H9 (cell line): Measurements from ENCODE around the gene NEK7. TPM values are rescaled to one million over a fixed set of nuclear protein-coding genes. Genes with fewer than 3 reads are reported as not detected.

Experiments used
- DNase-seq: peaks from one replicate; pipeline ENCODE4 v3.0.0-alpha.2; 2017
- H2AFZ ChIP-seq: one replicate; pipeline ENCODE4 v1.6.1; 2013; ENCODE audit warnings: mild to moderate bottlenecking, low read length, control low read depth, moderate library complexity
- H2AK5ac ChIP-seq: 2 replicates; pipeline ENCODE4 v1.6.1; 2013; ENCODE audit warnings: low read length, control low read depth, mixed read lengths; ENCODE audit not compliant: insufficient read length
- H2BK120ac ChIP-seq: one replicate; pipeline ENCODE4 v1.6.1; 2013; ENCODE audit warnings: low read depth, mild to moderate bottlenecking, low read length, control low read depth, inconsistent platforms; ENCODE audit not compliant: poor library complexity, severe bottlenecking
- H2BK12ac ChIP-seq: 2 replicates; pipeline ENCODE4 v1.6.1; 2013; ENCODE audit warnings: low read length, control low read depth, mixed read lengths, low read depth; ENCODE audit not compliant: insufficient read length
- H2BK15ac ChIP-seq: 2 replicates; pipeline ENCODE4 v1.6.1; 2013; ENCODE audit warnings: low read depth, low read length, control low read depth
- H2BK20ac ChIP-seq: one replicate; pipeline ENCODE4 v1.6.1; 2013; ENCODE audit warnings: low read depth, mild to moderate bottlenecking, low read length, control low read depth, inconsistent platforms; ENCODE audit not compliant: poor library complexity, severe bottlenecking
- H2BK5ac ChIP-seq: 2 replicates; pipeline ENCODE4 v1.6.1; 2013; ENCODE audit warnings: low read length, control low read depth, mixed read lengths; ENCODE audit not compliant: insufficient read length
- H3K14ac ChIP-seq: 2 replicates; pipeline ENCODE4 v1.6.1; 2013; ENCODE audit warnings: low read length, control low read depth; ENCODE audit not compliant: insufficient read depth
- H3K18ac ChIP-seq: 2 replicates; pipeline ENCODE4 v1.6.1; 2013; ENCODE audit warnings: low read depth, mild to moderate bottlenecking, mixed read lengths, low read length, control low read depth; ENCODE audit not compliant: insufficient read length
- H3K23ac ChIP-seq: 2 replicates; pipeline ENCODE4 v1.6.1; 2013; ENCODE audit warnings: low read length, control low read depth, mixed read lengths, low read depth; ENCODE audit not compliant: insufficient read length
- H3K23me2 ChIP-seq: 2 replicates; pipeline ENCODE4 v1.6.1; 2013; ENCODE audit warnings: low read depth, mild to moderate bottlenecking, mixed read lengths, low read length, control low read depth; ENCODE audit not compliant: insufficient read length, poor library complexity, severe bottlenecking
- H3K27ac ChIP-seq: 2 replicates; pipeline ENCODE4 v1.5.1; 2013; ENCODE audit warnings: low read length, control low read depth, mixed read lengths, low read depth; ENCODE audit not compliant: insufficient read length
- H3K27me3 ChIP-seq: 2 replicates; pipeline ENCODE4 v1.6.1; 2013; ENCODE audit warnings: low read length, control low read depth, inconsistent platforms; ENCODE audit not compliant: insufficient read depth
- H3K4ac ChIP-seq: 2 replicates; pipeline ENCODE4 v1.6.1; 2013; ENCODE audit warnings: low read depth, mild to moderate bottlenecking, control low read depth, inconsistent platforms, low read length, moderate library complexity
- H3K4me1 ChIP-seq: 2 replicates; pipeline ENCODE4 v1.6.1; 2013; ENCODE audit warnings: low read length, control low read depth, inconsistent platforms; ENCODE audit not compliant: insufficient read depth
- H3K4me2 ChIP-seq: 2 replicates; pipeline ENCODE4 v1.6.1; 2013; ENCODE audit warnings: low read length, control low read depth, mixed read lengths; ENCODE audit not compliant: insufficient read length, insufficient read depth
- H3K56ac ChIP-seq: 2 replicates; pipeline ENCODE4 v1.6.1; 2013; ENCODE audit warnings: low read depth, mild to moderate bottlenecking, mixed read lengths, low read length, control low read depth; ENCODE audit not compliant: insufficient read length
- H3K79me1 ChIP-seq: 2 replicates; pipeline ENCODE4 v1.6.1; 2013; ENCODE audit warnings: low read depth, mild to moderate bottlenecking, moderate library complexity, low read length, control low read depth, inconsistent platforms; ENCODE audit not compliant: insufficient read depth, poor library complexity, severe bottlenecking
- H3K79me2 ChIP-seq: 2 replicates; pipeline ENCODE4 v1.6.1; 2013; ENCODE audit warnings: low read length, control low read depth, inconsistent platforms; ENCODE audit not compliant: insufficient read depth
- H3K9ac ChIP-seq: 2 replicates; pipeline ENCODE4 v1.6.1; 2013; ENCODE audit warnings: low read length, control low read depth, mixed read lengths; ENCODE audit not compliant: insufficient read length; ENCODE audit errors: extremely low read depth
- H3K9me3 ChIP-seq: one replicate; pipeline ENCODE4 v1.6.1; 2013; ENCODE audit warnings: low read depth, low read length, inconsistent platforms; ENCODE audit not compliant: control insufficient read depth
- H3T11ph ChIP-seq: one replicate; pipeline ENCODE4 v1.6.1; 2013; ENCODE audit warnings: mild to moderate bottlenecking, low read length, control low read depth, inconsistent platforms
- H4K20me1 ChIP-seq: one replicate; pipeline ENCODE4 v1.6.1; 2013; ENCODE audit not compliant: control insufficient read depth, insufficient read length, insufficient read depth
- H4K5ac ChIP-seq: 2 replicates; pipeline ENCODE4 v1.6.1; 2013; ENCODE audit warnings: low read depth, mild to moderate bottlenecking, mixed read lengths, low read length, control low read depth; ENCODE audit not compliant: insufficient read length
- H4K8ac ChIP-seq: replicated peaks from 2 replicates; pipeline ENCODE4 v1.6.1; 2013; ENCODE audit warnings: low read length, control low read depth, mixed read lengths, low read depth; ENCODE audit not compliant: insufficient read length
- H4K91ac ChIP-seq: 2 replicates; pipeline ENCODE4 v1.6.1; 2013; ENCODE audit warnings: low read depth, mild to moderate bottlenecking, moderate library complexity, mixed read lengths, low read length, control low read depth; ENCODE audit not compliant: insufficient read length
- H3K27ac Mint-ChIP-seq, 3 experiments: 2 replicates in 2 of 3; 3 replicates in 1 of 3; pipeline ENCODE4 v1.8.0; 2020 to 2021; ENCODE audit warnings: mixed read lengths in 3 of 3, mild to moderate bottlenecking in 1 of 3, moderate library complexity in 1 of 3
- H3K27me3 Mint-ChIP-seq: 2 replicates; pipeline ENCODE4 v1.8.0; 2021; ENCODE audit warnings: low read depth, mild to moderate bottlenecking, moderate library complexity, mixed read lengths
- H3K36me3 Mint-ChIP-seq, 3 experiments: 2 replicates in 2 of 3; 3 replicates in 1 of 3; pipeline ENCODE4 v1.8.0; 2020 to 2021; ENCODE audit warnings: low read depth in 3 of 3, mixed read lengths in 3 of 3; ENCODE audit not compliant: insufficient read depth in 1 of 3
- H3K4me1 Mint-ChIP-seq, 2 experiments: 2 replicates each; pipeline ENCODE4 v1.8.0; 2020; ENCODE audit warnings: mixed read lengths in 2 of 2
- H3K4me3 Mint-ChIP-seq, 2 experiments: 2 replicates in 1 of 2; 3 replicates in 1 of 2; pipeline ENCODE4 v1.8.0; 2020 to 2021; ENCODE audit warnings: mild to moderate bottlenecking in 2 of 2, mixed read lengths in 2 of 2, moderate library complexity in 1 of 2
- H3K9me3 Mint-ChIP-seq, 2 experiments: 2 replicates in 1 of 2; 3 replicates in 1 of 2; pipeline ENCODE4 v1.8.0; 2020; ENCODE audit warnings: mild to moderate bottlenecking in 2 of 2, mixed read lengths in 2 of 2, moderate library complexity in 1 of 2
- WGBS: extraction: QIAGEN DNeasy Blood & Tissue Kit; methylation state at CpG from one replicate; pipeline ENCODE4 v1.1.7; 2013; ENCODE audit warnings: missing lambda C conversion rate, low lambda C conversion rate, mixed read lengths; ENCODE audit not compliant: insufficient read length; ENCODE audit errors: extremely low coverage; 5-methylcytosine and 5-hydroxymethylcytosine counted together
- total RNA-seq: library from RNA; stranded (reverse); gene quantifications from 2 replicates; pipeline ENCODE4 v1.2.1, GENCODE V29; 2021
- TF ChIP-seq, protein P1 (sequence below): fragments of 200-600 bp; sonication (generic); conservative IDR thresholded peaks from 3 replicates; pipeline ENCODE4 v1.8.0; 2021; ENCODE audit warnings: antibody characterized with exemption, mild to moderate bottlenecking

NEK7 gene
- total RNA-seq, 1 experiment from 2014 or later: 9.6 TPM

DNA sequence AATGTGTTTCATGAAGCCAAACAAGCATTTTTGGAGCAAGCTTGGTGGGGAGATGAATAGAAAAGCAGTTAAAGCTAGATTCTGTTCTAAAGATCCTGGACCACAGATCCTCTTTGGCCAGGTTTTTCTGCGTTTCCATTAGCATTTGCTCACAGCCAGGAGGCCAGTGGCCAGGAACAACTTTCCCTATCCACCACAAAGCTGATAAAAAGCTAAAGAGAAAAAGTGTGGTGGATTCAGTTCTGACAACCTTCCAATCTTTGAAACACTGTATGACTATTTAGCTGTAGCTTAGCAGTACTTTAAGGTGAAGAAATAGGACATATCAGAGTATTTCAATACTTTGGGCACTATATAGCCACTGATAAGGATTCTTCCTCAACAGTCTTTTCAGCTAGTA lies 3.0 kb upstream of the NEK7 start:
- no peaks in the 10 kb centered on the region; a peak in 1 of 5 replicates for H3K9me3 Mint-ChIP-seq
- H3K9me3 ChIP-seq: no peaks in the 10 kb centered on the region
- no peak overlapping the region for H3K23ac ChIP-seq
- no peak overlapping the region for H3K56ac ChIP-seq
- H3K23me2 ChIP-seq: peaks cover 11% of the 10 kb centered on the region
- no peak overlapping the region for H2BK5ac ChIP-seq
- H3K4ac ChIP-seq: no peak overlapping the region
- H3T11ph ChIP-seq: no peak overlapping the region
- H3K4me2 ChIP-seq: no peak overlapping the region
- H3K36me3 Mint-ChIP-seq: no peaks in the 10 kb centered on the region
- H2BK12ac ChIP-seq: no peak overlapping the region
- no peak overlapping the region for H3K14ac ChIP-seq
- H2BK20ac ChIP-seq: no peak overlapping the region
- no peak overlapping the region for H2BK15ac ChIP-seq
- H4K5ac ChIP-seq: no peak overlapping the region
- no peaks in the 10 kb centered on the region for H3K79me2 ChIP-seq
- peaks cover 13 to 14% of the 10 kb centered on the region in 2 experiments for H3K4me1 Mint-ChIP-seq
- H2AFZ ChIP-seq: no peak overlapping the region
- no peak overlapping the region for H3K27ac ChIP-seq
- H4K20me1 ChIP-seq: no peaks in the 10 kb centered on the region
- H3K18ac ChIP-seq: no peak overlapping the region
- H2BK120ac ChIP-seq: no peak overlapping the region
- H4K8ac ChIP-seq: no peak overlapping the region
- WGBS: no CpG with 5 or more reads among the region's 1 CpG
- TF ChIP-seq, protein P1, sequence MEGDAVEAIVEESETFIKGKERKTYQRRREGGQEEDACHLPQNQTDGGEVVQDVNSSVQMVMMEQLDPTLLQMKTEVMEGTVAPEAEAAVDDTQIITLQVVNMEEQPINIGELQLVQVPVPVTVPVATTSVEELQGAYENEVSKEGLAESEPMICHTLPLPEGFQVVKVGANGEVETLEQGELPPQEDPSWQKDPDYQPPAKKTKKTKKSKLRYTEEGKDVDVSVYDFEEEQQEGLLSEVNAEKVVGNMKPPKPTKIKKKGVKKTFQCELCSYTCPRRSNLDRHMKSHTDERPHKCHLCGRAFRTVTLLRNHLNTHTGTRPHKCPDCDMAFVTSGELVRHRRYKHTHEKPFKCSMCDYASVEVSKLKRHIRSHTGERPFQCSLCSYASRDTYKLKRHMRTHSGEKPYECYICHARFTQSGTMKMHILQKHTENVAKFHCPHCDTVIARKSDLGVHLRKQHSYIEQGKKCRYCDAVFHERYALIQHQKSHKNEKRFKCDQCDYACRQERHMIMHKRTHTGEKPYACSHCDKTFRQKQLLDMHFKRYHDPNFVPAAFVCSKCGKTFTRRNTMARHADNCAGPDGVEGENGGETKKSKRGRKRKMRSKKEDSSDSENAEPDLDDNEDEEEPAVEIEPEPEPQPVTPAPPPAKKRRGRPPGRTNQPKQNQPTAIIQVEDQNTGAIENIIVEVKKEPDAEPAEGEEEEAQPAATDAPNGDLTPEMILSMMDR: no peak
- no peak overlapping the region for H3K9ac ChIP-seq
- no peaks in the 10 kb centered on the region for H3K27me3 Mint-ChIP-seq
- no peak overlapping the region for H3K27ac Mint-ChIP-seq
- H3K79me1 ChIP-seq: no peaks in the 10 kb centered on the region
- H3K27me3 ChIP-seq: no peaks in the 10 kb centered on the region
- no peak overlapping the region for H2AK5ac ChIP-seq
- H3K4me3 Mint-ChIP-seq: no peak overlapping the region
- DNase-seq: no peak
- peaks cover 7% of the 10 kb centered on the region; the same call in 1 of the 2 replicates for H3K4me1 ChIP-seq
- no peak overlapping the region for H4K91ac ChIP-seq
